Epithelial cell of esophagus (primary cell): ENCODE results near the gene ASXL1.
A peak's percentile ranks its signal among the peaks of the same experiment; 100 is the strongest.

Experiments
- DNase-seq: peaks from one replicate; pipeline ENCODE4 v3.0.0; 2010; ENCODE audit warnings: low read depth
- H3K4me3 ChIP-seq: 2 replicates; pipeline ENCODE4 v1.5.1; 2011; ENCODE audit warnings: mild to moderate bottlenecking, low read length, control low read depth
- TF ChIP-seq, protein P1 (sequence below): IDR thresholded peaks from 2 replicates; pipeline ENCODE4 v1.5.1; 2011; ENCODE audit warnings: low read depth, mild to moderate bottlenecking, low read length, control low read depth, inconsistent platforms; ENCODE audit not compliant: insufficient read depth; ENCODE audit errors: missing control alignments

ASXL1 gene

DNA sequence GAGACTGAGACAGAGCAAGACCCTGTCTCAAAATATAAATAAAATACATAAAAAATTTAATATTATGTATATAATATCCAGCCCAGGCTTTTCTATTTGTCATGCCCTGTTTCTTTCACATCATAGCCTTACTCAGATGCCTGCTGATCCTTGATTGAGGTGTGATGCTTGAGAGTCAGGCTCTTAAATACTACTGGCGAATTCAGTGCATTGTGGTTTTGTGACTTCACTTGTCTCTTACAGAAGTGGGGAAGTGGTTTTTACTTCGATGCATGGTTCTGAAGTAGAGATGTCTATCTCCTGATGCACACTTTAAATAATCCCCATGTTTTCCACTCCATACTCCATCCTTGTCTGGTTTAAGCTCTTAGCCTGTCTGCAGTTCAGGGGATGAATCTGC lies 29.1 kb downstream of the ASXL1 start:
- TF ChIP-seq, protein P1, sequence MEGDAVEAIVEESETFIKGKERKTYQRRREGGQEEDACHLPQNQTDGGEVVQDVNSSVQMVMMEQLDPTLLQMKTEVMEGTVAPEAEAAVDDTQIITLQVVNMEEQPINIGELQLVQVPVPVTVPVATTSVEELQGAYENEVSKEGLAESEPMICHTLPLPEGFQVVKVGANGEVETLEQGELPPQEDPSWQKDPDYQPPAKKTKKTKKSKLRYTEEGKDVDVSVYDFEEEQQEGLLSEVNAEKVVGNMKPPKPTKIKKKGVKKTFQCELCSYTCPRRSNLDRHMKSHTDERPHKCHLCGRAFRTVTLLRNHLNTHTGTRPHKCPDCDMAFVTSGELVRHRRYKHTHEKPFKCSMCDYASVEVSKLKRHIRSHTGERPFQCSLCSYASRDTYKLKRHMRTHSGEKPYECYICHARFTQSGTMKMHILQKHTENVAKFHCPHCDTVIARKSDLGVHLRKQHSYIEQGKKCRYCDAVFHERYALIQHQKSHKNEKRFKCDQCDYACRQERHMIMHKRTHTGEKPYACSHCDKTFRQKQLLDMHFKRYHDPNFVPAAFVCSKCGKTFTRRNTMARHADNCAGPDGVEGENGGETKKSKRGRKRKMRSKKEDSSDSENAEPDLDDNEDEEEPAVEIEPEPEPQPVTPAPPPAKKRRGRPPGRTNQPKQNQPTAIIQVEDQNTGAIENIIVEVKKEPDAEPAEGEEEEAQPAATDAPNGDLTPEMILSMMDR, result no peak
- no peak for DNase-seq
- no peak overlapping the region for H3K4me3 ChIP-seq

DNA sequence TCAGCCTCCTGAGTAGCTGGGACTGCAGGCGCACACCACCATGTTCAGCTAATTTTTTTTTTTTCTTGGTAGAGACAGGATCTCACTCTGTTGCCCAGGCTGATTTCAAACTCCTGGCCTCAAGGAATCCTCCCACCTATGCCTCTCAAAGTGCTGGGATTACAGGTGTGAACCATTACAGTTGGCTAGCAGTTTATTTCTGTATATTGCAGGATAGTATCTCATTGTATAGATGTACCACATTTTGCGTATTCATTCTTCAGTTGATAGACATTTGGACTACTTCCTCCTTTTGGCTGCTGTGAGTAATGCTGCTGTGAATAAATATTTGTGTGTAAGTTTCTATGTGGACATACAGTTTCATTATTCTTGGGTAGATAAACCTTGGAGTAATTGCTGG lies 32.9 kb downstream of the ASXL1 start:
- DNase-seq, result peak; percentile 32
- TF ChIP-seq, protein P1, result no peak
- no peak overlapping the region for H3K4me3 ChIP-seq

DNA sequence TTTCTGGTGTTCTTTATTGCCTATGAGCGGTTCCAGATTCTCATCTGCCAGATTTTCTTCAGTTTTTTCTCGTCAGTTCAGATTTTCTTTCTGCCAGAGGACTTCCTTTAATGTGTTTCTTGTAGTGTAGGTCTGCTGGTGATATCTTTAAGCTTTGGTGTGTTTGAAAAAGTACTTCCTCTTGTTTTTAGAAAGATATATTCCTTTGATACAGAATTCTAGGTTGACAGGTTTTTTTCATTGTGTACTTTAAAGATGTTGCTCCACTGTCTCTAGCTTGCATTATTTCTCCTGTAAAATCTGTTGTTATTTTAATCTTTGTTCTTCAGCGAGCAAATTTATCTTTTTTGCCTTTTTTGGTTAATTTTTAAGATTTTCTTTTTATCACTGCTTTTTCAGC lies 36.9 kb downstream of the ASXL1 start:
- DNase-seq, result no peak
- TF ChIP-seq, protein P1, result no peak
- H3K4me3 ChIP-seq, result no peak overlapping the region

DNA sequence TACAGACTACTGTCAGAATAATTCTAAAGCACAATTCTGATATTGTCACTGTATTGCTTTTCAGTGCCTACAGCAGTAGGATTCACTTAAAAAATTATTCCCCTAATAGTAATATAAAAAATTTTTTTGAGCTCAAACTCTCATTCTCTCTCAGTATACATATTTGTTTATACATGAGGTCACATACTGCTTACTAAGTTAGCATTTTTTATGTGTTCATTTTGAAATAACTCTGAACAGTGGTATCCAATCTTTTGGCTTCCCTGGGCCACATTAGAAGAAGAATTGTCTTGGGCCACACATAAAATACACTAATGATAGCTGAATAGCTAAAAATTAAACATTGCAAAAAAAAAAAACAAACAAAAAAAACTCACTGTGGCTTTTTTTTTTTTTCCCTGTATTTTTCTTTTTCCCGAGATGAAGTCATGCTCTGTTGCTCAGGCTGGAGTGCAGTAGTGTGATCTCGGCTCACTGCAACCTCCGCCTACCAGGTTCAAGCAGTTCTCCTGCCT lies 38.6 kb downstream of the ASXL1 start:
- DNase-seq, result no peak
- H3K4me3 ChIP-seq, result no peak overlapping the region
- TF ChIP-seq, protein P1, result no peak

DNA sequence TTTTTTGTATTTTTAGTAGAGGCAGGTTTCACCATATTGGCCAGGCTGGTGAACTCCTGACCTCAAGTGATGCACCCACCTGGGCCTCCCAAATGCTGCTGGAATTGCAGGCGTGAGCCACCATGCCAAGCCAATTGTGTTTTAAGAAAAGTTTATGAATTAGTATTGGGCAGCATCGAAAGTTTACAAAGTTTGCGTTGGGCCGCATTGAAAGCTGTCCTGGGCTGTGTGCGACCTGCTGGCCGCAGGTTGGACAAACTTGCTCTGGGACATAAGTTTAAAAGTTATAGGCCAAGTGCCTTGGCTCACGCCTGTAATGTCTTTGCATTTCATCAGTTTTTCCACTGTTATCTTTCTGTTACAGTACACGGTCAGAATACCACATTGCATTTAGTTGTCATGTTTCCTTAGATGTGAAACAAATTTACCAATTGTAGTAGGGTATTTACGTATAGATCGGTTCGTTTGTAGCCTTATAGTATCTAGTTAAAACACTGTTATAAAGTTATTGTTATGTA lies 39.5 kb downstream of the ASXL1 start:
- no peak overlapping the region for H3K4me3 ChIP-seq
- no peak for DNase-seq
- TF ChIP-seq, protein P1, result no peak

DNA sequence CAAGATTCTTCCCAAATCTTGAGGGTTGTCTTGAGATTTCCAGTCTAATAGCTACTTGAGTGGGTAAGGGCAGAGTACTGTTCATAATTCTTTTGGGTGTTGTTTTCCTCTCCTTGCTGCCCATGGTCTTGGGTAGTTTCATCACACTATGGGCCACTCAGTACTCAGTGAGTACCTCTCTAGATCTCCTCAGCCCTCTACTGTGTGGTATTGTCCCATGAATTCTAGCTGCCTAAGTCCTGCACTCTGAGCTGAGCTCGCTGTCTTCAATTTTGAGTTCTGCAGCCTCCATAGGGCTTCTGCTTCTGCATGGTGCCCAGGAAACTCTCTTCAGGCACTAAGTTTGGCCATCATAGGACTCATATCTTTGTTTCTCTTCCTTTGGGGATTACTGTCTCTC lies 42.3 kb downstream of the ASXL1 start:
- TF ChIP-seq, protein P1, result no peak
- DNase-seq, result no peak
- no peak overlapping the region for H3K4me3 ChIP-seq

DNA sequence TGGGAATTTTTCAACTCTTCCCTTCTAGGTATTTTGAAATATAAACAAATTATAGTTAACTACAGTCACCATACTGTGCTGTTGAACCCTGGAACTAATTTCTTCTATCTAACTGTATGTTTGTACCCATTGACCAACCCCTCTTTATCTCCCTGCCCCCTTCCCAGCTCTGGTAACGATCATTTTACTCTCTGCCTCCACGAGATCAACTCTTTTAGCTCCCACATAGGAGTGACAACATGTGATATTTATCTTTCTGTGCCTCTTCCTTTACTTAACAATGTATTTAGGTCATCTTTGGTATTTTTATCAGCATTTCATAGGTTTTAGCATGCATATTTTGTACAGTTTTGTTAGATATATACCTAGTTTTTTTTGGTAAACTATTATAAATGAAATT lies 45.9 kb downstream of the ASXL1 start:
- TF ChIP-seq, protein P1, result no peak
- no peak overlapping the region for H3K4me3 ChIP-seq
- no peak for DNase-seq
